TTC549 (cell line): Measurements from ENCODE around the gene FMN2.
A peak's percentile ranks its signal among the peaks of the same experiment; 100 is the strongest.

Experiments
- FAIRE-seq: peaks from 2 replicates; lab custom pipeline; 2012; peaks lifted over from hg19 to GRCh38; lab: Jason Lieb, UNC

The FMN2 gene

DNA sequence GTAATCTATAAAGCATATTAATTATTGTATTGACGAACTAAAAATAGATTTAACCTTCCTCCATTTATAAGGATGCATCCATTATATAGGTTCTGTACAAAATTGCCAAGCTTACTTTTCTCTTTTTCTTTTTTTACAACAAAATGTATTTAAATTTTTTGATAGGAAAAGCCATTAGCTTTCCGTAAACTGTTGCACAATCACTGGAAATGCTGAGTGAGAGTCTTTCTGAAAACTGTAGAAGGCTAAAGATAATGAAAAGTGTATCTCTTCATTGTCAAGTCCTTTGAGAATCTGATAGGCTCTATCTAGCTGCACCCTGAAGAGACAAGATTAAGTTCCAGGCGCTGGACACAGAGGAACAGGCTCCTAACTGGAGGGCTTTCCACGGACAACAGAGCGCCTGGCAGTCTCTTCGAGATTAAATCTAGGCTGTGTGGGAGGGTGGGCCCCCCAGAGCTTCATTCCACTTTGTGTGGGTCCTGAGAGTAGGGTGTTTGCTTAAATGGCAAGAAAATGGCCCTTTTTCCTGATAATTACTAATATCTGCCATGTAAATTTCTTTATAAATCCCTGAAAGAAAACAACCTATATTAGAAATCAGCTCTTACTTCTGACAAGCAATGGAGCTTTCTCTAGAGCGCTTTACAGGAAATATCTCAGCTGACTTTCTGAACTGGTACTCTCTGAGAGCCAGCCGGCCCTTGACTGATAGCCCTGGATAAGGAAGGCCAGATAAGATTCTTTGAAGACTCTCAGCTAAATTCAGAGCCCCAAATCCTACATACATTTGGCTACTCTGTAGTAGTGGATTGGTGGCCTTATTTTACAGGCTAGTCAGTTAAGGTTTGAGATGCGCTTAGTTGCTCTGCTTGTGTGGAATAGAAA lies 108.3 kb downstream of the FMN2 start:
- no peak for FAIRE-seq

DNA sequence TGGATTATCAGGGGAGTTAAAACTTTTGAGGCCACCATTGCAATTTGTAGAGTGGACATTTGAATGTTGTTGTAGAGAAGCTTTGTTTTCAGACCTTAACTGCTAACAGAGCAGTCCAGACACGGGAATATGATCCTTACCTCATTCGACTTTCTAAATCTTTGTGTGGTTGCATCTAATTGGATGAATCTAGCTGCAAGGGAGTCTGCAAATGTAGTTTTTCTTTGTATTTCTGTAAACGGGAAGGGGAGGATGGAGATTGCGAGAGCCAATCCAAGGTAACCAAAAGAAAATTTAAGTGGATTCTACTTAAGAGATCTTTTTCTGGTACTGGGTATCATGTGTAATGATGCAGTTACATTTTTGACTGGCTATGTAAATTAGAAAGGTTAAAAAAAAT lies 110.2 kb downstream of the FMN2 start:
- FAIRE-seq = no peak

DNA sequence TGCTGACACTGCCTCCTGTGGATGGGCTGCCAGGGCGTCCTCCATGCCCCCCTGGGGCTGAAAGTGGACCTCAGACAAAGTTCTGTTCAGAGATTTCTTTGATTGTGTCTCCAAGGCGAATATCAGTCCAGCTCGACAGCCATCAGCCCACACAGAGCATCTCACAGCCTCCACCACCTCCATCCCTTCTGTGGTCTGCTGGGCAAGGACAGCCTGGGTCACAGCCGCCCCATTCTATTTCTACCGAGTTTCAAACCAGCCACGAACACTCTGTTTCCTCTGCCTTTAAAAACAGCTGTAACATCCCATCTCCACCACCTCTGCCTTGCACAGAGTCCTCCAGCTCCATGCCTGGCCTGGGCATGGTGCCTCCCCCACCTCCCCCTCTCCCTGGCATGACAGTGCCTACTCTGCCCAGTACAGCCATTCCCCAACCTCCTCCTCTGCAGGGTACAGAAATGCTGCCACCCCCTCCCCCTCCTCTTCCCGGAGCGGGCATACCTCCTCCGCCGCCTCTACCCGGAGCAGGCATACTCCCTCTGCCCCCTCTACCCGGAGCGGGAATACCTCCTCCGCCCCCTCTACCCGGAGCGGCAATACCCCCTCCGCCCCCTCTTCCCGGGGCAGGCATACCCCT lies 115.5 kb downstream of the FMN2 start:
- no peak for FAIRE-seq

DNA sequence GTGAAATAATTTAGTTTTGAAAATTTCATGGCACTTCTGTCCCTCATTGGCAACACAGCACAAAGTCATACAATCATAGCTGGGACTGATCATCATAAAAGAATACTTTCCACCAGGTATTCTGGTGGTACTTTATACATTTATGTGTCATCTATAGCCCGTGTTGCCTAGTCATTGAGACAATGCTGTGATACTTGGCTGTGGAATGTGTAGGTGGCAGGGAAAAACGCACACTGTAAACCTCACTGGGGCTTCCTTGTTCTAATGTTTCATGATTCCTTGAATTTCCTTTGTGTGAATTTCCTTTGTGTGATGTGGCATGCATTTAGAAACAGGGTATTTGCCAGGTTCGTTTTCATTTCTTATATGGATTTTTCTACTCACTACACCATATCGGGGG lies 118.3 kb downstream of the FMN2 start:
- FAIRE-seq = no peak

DNA sequence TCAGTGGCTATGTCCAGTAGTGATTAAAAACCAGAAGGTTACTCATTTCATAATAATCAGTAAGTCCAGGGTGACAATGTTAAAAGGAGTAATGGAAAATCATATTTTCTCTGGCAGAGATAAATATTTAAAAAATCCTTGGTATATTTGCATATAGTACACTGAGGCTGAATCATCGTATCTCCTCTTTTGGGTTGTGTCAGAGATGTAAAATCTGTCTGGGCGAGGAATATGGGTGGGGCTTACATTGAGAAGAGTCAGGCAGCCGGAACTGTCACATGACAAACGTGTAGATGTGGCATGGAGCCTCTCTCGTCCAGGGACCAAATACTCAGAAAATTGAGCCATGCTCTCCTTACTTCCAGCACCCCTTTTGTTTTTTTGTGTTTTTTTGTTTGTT lies 120.9 kb downstream of the FMN2 start:
- no peak for FAIRE-seq

DNA sequence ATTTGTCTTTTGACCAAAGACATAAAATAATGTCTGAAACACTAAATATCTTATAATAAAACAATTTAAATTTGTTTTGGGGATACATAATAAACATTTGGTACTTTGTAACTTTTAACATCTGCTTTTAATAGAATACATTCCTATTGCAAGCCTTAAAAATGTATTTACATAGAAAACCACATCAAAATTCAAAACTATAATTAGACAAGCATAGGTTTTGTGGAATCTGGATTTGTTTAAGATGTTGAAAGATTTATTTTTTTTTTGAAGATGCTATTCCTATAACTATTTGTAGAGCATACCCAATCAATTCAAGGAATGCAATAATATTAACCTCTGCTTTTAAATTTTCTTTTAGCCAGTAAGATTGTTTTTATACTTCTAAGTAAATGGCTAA lies 125.7 kb downstream of the FMN2 start:
- peak; percentile 3 for FAIRE-seq

DNA sequence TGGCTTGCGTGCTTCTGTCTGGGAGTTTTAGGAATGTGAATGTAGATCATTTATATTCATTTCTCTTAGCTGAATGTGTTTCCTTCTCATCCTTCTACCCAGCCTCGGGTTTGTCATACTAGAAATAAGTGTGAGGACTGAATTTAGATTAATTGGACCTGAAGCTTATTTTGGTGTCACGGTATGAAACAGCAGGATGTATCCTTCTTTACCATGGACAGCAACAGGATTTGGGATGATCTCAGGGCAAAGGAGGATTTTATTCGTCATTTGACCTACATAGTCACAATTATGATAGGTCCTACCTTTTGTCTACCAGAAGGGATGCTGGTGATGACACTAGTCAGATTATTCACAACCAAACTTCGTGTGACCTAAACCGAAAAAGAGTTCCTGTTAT lies 127.4 kb downstream of the FMN2 start:
- no peak for FAIRE-seq

DNA sequence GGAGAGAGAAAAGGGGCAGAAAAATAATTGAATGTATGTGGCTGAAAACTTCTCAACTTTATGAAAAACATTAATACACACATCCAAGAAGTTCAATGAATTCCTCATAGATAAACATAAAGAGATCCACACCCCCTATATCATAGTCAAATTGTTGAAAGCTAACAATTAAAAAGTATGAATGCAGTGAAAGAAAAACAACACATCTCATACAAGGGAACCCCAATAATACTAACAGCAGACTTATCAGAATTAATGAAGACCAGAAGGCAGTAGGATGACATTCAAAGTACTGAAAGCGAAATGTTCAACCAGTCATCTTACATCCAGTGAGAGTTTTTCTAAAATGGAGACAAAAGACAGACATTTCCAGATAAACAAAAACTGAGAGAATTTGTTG lies 134.4 kb downstream of the FMN2 start:
- FAIRE-seq = no peak

DNA sequence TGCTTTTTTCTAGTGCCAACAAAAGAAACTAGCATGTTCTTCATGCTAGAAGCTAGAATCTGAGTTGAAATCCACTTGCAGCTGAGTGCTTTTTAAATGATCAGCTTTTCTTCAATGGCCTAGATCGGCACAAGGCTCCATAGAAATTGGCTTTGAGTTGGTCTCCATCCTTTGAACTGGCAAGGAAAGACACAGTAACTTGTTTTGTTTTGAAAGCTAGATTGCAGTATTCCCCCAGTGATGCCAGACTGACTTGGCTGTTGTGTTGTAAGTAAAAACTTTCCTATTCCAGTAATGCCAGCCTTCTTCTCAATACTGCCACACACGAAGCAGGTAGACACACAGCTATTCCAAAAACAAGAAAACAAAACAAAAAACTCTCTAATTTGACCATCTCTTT lies 139.1 kb downstream of the FMN2 start:
- FAIRE-seq = no peak

DNA sequence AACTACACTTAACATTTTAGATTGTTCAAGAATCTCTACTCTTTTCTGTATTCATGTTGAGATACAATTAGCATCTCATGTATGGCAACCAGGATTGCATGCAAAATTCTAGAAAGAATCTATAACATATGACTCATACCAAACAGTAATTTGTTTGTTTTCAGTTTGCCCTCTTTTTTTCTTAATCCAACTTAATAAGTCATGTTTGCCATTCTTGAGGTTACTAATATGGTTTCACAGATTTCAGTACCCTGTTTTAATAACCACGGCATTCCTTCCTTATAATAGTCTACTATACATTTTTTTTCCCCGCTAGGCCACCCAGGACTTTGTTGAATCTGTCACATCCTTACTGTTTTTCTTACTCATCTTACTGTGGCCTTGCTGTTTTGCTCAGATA lies 140.8 kb downstream of the FMN2 start:
- FAIRE-seq = no peak

DNA sequence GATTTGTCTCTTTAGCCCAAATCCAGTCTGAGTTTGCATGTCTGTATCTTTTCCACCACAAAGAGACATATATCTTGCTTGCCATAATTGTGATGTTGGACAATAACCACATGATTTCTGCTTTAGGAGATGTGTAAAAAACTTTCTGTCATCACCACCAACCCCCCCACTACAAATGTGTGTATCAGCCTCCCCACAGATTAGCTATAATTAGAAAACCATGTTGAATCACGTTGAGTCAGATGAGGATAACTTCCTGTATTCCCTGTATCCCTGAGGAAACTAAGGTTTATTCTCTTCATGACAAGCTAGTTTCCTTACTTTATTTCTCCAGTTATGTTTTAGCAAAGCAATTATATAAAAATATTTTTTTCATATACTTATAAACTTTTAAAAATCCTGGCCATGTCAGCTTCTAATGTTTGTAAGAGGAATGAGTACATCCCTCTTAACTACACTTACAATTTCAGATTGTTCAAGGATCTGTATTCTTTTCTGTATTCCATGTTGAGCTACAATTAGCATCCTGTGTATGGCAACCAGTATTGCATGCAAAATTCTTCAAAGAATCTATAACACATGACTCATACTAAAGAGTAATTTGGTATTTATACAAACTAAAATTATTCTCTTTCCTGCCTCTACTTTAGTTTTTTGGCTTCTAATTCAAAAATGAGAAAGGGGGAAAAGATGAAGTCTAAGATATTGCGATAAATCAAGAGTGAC lies 143.0 kb downstream of the FMN2 start:
- no peak for FAIRE-seq

DNA sequence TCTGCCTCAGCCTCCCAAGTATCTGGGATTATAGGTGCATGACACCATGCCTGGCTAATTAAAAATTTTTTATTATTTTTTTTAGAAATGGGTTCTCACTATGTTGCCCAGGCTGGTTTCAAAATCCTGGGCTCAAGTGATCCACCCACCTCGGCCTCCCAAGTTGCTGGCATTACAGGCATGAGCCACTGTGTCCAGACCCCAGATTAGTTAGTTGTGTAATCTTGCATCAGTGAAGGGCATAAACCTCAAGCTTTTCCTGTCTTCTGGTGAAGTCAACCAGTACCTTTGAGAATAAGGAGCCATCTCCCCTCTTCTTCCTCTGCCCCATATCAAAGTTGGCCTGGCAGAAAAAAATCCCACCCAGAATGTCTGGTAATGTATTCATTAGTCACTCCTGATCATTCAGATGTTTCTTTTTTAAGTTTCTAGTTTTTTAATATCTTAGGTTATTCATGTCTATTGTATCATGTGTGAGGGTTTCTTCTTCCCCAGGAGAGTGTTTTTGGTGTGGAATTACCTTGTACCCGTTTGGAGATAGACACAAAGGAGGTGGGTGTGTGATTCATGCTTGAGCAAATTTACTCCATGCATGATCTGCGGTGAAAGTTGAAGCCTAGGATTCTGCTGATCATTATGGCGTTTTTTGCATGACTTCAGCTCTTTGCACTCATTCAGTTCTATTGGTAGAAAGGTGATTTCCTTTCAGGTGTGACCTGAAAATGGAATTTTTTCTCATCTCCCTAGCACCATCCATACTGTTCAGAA lies 144.0 kb downstream of the FMN2 start:
- no peak for FAIRE-seq

DNA sequence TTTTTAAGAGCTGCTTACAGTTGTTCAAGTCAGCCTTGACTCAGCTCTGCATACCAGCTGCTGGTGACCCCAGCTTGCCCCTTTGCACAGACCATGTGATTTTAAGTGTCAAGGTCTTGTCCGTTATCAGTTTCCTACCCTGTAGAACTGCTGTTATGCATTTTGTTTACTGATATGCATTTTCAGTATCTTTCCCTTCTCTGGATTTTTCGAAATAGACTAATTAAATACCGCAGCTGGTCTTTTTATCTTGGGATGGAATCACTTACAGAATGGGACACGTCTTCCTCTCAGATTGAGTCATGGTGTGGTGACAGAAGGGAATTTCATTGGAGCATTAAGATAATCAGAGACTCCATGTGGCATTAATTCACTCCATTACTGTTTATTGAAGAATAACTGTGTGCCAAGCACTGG lies 145.6 kb downstream of the FMN2 start:
- FAIRE-seq = no peak

DNA sequence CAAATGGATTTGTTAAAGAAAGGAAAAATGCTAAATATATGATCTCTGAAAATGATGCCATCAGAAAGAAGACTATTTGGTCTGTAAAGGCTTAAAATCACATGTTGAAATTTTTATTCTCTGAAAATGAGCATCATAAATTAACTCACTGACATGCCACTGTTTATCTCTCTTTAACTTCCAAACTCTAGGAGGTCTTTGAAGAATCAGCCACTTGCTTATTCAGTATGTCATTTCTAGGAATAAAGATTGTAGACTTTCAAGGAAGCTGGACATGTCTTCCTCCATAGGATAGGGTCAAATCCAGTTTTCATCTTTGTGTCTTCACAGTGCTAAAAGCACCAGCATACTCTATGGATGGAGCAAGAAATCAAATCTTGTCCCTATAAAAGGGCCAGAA lies 147.6 kb downstream of the FMN2 start:
- no peak for FAIRE-seq

DNA sequence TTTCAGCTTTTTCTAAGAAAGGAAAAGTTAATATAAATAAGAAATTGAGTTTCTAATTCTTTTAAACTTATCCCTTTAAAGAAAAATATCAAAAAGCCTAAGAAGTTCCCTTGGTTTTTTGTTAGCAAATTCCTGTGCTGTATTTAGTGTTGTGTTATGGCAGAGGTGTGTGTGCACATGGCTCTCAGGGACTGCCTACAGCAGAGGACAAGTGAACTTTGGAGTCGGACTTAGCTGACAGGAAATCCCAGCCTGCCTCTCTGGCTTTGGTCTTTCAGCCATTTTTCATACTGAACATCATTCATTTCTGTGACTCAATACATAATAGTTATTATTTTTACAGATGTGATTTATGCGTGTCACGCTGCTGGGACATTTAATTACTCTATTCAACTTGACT lies 149.6 kb downstream of the FMN2 start:
- FAIRE-seq = no peak

DNA sequence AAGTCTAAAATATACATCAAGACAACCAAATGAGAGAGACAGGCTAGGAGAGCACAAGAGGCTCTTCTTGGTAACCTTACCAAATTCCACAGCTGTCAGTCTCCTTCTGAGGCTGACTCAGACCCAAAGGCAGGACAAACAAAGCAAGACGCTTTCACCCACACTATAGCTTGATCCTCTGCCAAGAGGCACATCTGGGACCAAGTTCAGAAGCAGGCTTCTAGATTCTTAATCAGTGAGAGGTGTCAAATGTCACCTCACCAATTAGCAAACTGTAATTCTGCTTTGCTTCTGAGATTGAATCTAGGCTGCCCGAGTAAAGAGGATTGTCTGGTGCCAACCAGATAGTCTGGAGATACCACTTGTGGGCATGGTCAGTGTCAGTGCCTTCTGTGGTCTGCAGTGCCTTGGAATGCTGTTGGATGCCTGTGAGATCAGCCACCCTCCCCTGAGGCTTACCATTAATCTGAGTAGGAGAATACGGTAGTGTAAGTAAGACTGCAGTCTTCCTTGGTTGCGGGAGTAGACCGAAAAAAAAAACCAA lies 151.0 kb downstream of the FMN2 start:
- FAIRE-seq = no peak

DNA sequence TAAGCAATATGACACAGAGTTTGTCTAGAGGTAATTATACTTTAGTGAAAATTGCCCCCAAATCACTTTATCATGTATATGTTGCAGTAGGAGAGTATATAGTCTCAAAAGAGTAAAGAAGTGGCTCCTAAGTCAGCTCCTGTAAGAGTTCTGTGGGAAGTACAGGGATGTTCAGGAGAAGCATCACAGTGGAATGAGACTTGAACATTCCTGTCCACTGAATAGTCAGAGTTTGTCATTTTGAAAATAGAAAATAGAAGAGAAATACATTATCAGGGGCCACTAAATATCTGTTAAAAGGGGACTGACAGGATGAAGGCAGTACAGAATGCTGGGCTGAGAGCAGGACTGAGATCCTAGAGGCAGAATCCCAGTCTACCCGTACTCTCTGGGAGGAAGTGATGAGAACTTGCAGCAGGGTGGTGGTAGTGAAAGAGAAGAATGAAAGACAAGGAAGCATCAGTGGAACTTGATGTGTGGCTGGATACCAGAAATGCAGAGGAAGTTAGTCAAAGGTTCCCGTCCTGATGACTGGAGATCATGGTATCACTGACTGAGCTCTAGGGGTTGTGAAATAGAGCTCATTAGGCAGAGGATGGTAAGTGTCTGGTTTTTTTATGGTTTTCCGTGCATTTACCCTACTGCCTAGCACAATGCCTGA lies 153.4 kb downstream of the FMN2 start:
- no peak for FAIRE-seq

DNA sequence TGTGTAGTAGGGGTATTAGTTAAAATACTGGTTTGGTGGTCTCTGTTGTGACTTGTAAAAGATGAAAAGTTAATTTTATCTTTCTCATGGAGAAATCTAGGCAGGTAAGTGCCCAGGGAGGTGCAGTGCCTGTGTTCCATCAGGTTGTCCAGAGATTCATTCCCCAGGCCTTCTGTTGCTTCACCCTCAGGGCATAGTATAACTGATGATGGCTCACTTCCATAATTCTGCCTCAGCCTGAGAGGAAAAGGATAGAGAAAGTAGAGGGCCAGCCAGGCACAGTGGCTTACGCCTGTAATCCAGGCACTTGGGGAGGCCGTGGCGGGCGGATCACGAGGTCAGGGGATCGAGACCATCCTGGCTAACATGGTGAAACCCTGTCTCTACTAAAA lies 153.9 kb downstream of the FMN2 start:
- FAIRE-seq = no peak

DNA sequence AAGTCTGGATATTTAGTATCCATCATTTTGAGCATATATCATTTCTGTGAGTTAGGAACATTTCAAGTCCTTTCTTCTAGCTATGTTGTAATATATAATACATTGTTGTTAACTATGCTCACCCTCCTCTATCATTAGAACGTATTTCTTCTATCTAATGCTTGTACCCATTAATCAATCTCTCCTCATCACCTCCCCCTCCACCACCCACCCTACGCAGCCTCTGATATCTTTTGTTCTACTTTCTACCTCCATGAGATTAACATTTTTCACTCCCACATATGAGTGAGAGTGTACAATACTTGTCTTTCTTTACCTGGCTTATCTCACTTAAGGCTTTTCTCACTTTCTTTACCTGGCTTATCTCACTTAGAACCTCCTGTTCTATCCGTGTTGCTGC lies 156.2 kb downstream of the FMN2 start:
- FAIRE-seq = no peak

DNA sequence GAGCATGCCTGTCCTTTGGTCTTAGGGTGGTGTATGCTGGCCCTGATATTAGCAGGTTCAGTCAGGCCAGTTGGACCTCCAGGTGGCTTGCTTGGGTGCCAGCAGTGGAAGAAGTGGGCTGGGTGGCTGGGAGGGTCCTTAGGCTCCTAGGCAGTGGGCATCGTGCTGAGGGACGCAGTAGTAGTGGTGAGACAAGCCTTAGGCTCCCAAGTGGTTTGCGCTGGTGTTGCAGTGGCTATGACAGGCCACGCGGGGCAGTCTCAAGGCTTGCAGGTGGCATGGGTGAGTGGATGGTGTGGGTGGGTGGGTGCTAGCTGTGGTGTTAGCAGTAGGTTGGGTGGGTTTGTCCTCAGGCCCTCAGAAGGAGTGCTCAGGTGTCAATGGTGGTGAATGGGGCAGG lies 162.3 kb downstream of the FMN2 start:
- no peak for FAIRE-seq

DNA sequence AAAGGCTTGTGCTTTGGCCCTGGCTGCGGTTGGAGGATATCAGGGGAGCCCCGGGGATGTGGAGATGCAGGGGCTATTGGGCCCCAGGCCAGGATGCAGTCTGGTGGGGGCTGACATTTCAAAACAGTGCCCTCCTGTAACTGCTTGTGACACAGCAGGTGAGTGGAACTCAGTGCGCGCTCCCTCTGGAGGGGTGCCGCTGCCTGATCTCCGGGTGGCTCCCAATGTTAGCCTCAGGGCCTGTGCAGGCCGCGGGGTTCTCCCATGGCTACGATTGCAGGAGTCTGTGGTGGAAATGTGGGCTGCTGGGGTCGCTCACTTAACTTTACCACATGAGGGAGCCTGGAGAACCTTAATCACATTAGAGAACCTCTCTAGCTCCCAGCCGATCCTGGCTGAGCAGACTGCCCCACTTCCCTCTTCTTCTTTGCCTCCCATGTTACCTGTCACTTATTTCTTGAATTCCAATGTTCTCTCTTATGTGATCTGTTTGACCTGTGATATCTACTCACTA lies 163.2 kb downstream of the FMN2 start:
- FAIRE-seq = no peak

DNA sequence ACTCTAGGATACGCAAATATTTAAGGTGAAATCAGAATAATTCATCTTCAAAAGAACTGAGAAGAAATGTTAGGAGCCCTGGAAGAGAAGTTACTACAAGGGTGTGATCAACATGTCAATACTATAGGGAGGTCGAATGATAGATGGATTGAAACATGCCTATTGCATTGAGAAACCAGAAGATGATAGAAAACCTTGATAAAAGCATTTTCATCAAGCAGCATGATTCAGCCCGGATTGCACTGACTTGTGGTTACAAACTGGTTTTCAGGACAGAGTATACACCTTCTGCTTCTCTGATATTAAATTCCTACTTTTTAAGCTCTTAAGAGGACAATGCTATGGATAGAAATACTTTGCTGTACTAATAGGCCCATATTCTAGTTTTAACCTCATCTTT lies 164.2 kb downstream of the FMN2 start:
- FAIRE-seq = no peak
